SK-N-MC (cell line): ENCODE results near the gene LRRC71.

Source experiments
- EZH2 ChIP-seq: fragments of 200-600 bp; sonication (generic); IDR thresholded peaks from one replicate; pipeline ENCODE4 v1.6.1; 2017; ENCODE audit warnings: antibody characterized with exemption
- POLR2AphosphoS5 ChIP-seq: IDR thresholded peaks from 2 replicates; pipeline ENCODE4 v1.6.1; 2012; ENCODE audit warnings: mild to moderate bottlenecking, low read depth, low read length, borderline replicate concordance

DNA sequence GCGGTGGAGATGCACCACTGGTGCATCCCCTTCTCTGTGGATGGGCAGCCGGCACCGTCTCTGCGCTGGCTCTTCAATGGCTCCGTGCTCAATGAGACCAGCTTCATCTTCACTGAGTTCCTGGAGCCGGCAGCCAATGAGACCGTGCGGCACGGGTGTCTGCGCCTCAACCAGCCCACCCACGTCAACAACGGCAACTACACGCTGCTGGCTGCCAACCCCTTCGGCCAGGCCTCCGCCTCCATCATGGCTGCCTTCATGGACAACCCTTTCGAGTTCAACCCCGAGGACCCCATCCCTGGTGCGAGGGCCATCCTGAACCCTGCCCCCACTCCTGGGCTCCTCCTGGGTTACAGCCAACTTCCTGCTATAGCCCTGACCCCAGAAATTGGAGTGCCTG lies 46.8 kb upstream of the LRRC71 start:
- TF ChIP-seq EZH2 (no peak), POLR2AphosphoS5 (no peak)
